Endothelial cell of umbilical vein (primary cell): ENCODE data around the gene CYBC1. TPM values are rescaled to one million over a fixed set of nuclear protein-coding genes. Genes with fewer than 3 reads are reported as not detected.

Source experiments
- BruUV-seq: library from RNA; stranded (reverse); fragments of 400-500 nt; replicated peaks from 2 replicates; lab custom pipeline; 2021; lab: Mats Ljungman, UMichigan
- CTCF ChIA-PET: fragments of 300-600, 350-600 bp; sonication (Branson Sonifier 250); formaldehyde crosslinking; loops from one replicate; lab custom pipeline; 2021; ENCODE audit warnings: antibody characterized with exemption, inconsistent platforms; lab: Charles Lee
- POLR2A ChIA-PET: fragments of 300-600, 350-600 bp; sonication (Branson Sonifier 250); formaldehyde crosslinking; loops from one replicate; lab custom pipeline; 2021; ENCODE audit warnings: antibody characterized with exemption, inconsistent platforms; lab: Charles Lee
- DNase-seq: peaks from one replicate; pipeline ENCODE4 v3.0.0-alpha.2; 2011; ENCODE audit warnings: low read depth, low spot score
- FAIRE-seq: peaks from 2 replicates; lab custom pipeline; 2011; peaks lifted over from hg19 to GRCh38; lab: Jason Lieb, UNC
- H2AFZ ChIP-seq: 2 replicates; pipeline ENCODE4 v1.6.0; 2012; ENCODE audit warnings: low read depth, low read length, control low read depth, inconsistent platforms
- H3K27ac ChIP-seq: 2 replicates; pipeline ENCODE4 v1.5.1; 2011; ENCODE audit warnings: low read depth, mild to moderate bottlenecking, control low read depth, low read length, moderate library complexity; ENCODE audit not compliant: insufficient read depth
- H3K27me3 ChIP-seq, 2 experiments: 2 replicates each; pipeline versions ENCODE4 v1.6.0 to v1.6.1; 2011; ENCODE audit warnings: low read length in 2 of 2, mixed read lengths in 1 of 2; ENCODE audit not compliant: control insufficient read depth in 2 of 2, insufficient read depth in 2 of 2
- H3K36me3 ChIP-seq, 2 experiments: 2 replicates in 1 of 2; 3 replicates in 1 of 2; pipeline ENCODE4 v1.5.1; 2011; ENCODE audit warnings: low read length in 2 of 2, mild to moderate bottlenecking in 1 of 2, moderate library complexity in 1 of 2; ENCODE audit not compliant: control insufficient read depth in 2 of 2, insufficient read depth in 2 of 2; ENCODE audit errors: extremely low read depth in 1 of 2
- H3K4me1 ChIP-seq: 3 replicates; pipeline ENCODE4 v1.5.1; 2011; ENCODE audit warnings: mild to moderate bottlenecking, low read length; ENCODE audit not compliant: control insufficient read depth, insufficient read depth; ENCODE audit errors: extremely low read depth
- H3K4me2 ChIP-seq: 2 replicates; pipeline ENCODE4 v1.6.1; 2011; ENCODE audit warnings: low read length, control low read depth, mixed read lengths; ENCODE audit not compliant: insufficient read depth
- H3K4me3 ChIP-seq, 3 experiments: fragments of 200-600 bp in 1 of 3; sonication (generic), shearing (Covaris generic) in 1 of 3; replicated peaks in 1 of 3; 2 replicates each; pipeline ENCODE4 v1.5.1; 2011 to 2016; ENCODE audit warnings: control low read depth in 3 of 3, low read length in 3 of 3, mild to moderate bottlenecking in 2 of 3, inconsistent platforms in 1 of 3, low read depth in 1 of 3, moderate library complexity in 1 of 3; ENCODE audit not compliant: insufficient read depth in 1 of 3
- H3K79me2 ChIP-seq: 2 replicates; pipeline ENCODE4 v1.6.0; 2012; ENCODE audit warnings: low read length, inconsistent platforms; ENCODE audit not compliant: control insufficient read depth, insufficient read depth
- H3K9ac ChIP-seq: replicated peaks from 2 replicates; pipeline ENCODE3; 2011; ENCODE audit warnings: low read length, control low read depth; ENCODE audit not compliant: insufficient read depth; ENCODE audit errors: extremely low read depth
- H3K9me1 ChIP-seq: replicated peaks from 3 replicates; pipeline ENCODE4 v1.6.0; 2011; ENCODE audit warnings: mild to moderate bottlenecking, low read length; ENCODE audit not compliant: control insufficient read depth, insufficient read depth; ENCODE audit errors: extremely low read depth
- H3K9me3 ChIP-seq: replicated peaks from 2 replicates; pipeline ENCODE4 v1.5.1; 2012; ENCODE audit warnings: low read length, inconsistent platforms; ENCODE audit not compliant: control insufficient read depth, insufficient read depth
- H4K20me1 ChIP-seq: replicated peaks from 2 replicates; pipeline ENCODE3; 2011; ENCODE audit warnings: mild to moderate bottlenecking, low read length; ENCODE audit not compliant: control insufficient read depth, insufficient read depth; ENCODE audit errors: extremely low read depth
- EZH2 ChIP-seq: IDR thresholded peaks from 2 replicates; pipeline ENCODE4 v1.6.1; 2012; ENCODE audit warnings: borderline replicate concordance, low read depth, mild to moderate bottlenecking, moderate library complexity, low read length, inconsistent platforms; ENCODE audit not compliant: severe bottlenecking
- FOS ChIP-seq: IDR thresholded peaks from 2 replicates; pipeline ENCODE4 v1.6.1; 2011; ENCODE audit warnings: mild to moderate bottlenecking, low read length, moderate library complexity, borderline replicate concordance; ENCODE audit not compliant: insufficient read depth
- GATA2 ChIP-seq: IDR thresholded peaks from 2 replicates; pipeline ENCODE4 v1.7.0; 2011; ENCODE audit warnings: low read depth, mild to moderate bottlenecking, moderate library complexity, mixed read lengths, low read length; ENCODE audit not compliant: insufficient read length, insufficient read depth
- JUN ChIP-seq: IDR thresholded peaks from 2 replicates; pipeline ENCODE4 v1.6.1; 2011; ENCODE audit warnings: borderline replicate concordance, low read depth; ENCODE audit not compliant: insufficient read length, insufficient read depth
- MYC ChIP-seq: IDR thresholded peaks from one replicate; pipeline ENCODE4 v1.6.1; 2011; ENCODE audit warnings: mild to moderate bottlenecking, low read depth, low read length
- POLR2A ChIP-seq: IDR thresholded peaks from 2 replicates; pipeline ENCODE4 v1.6.1; 2012; ENCODE audit warnings: low read depth, mild to moderate bottlenecking, control low read depth, low read length
- POLR2AphosphoS5 ChIP-seq: IDR thresholded peaks from 2 replicates; pipeline ENCODE4 v1.6.1; 2012; ENCODE audit warnings: low read depth, mild to moderate bottlenecking, control low read depth, low read length, moderate library complexity; ENCODE audit not compliant: insufficient read depth
- dilution Hi-C: fragments of 300-500 bp; cut with MboI; formaldehyde crosslinking; loops from one replicate; pipeline ENCODE4 v1.15.0; 2019; ENCODE audit warnings: low sequenced_read_pairs; ENCODE audit not compliant: extremely low pct_ligation_motif_present
- intact Hi-C: fragments of 100-400 bp; cut with micrococcal nuclease; formaldehyde crosslinking; loops from one replicate; pipeline ENCODE4 v1.10.0; 2022
- polyA plus RNA-seq, 4 experiments: library from polyadenylated mRNA; depleted of rRNA in 3 of 4; stranded (reverse) in 3 of 4; unstranded in 1 of 4; fragments of >200 nt; gene quantifications; 2 replicates each; pipeline versions ENCODE4 v1.2.1 to v1.2.3, GENCODE V29; 2011 to 2012; ENCODE audit warnings: missing spikeins in 1 of 4
- total RNA-seq: library from RNA; stranded (reverse); gene quantifications from 2 replicates; pipeline ENCODE4 v1.2.3, GENCODE V29; 2021
- TF ChIP-seq, protein P1 (sequence below): IDR thresholded peaks from 2 replicates; pipeline ENCODE4 v1.6.1; 2011; ENCODE audit not compliant: insufficient read depth, insufficient read length
- TF ChIP-seq, protein P2 (sequence below), 2 donors: IDR thresholded peaks; 1 replicate in 1 of 2; 2 replicates in 1 of 2; pipeline ENCODE4 v1.5.1; 2011; ENCODE audit warnings: low read length in 2 of 2, mild to moderate bottlenecking in 2 of 2, moderate library complexity in 2 of 2, control low read depth in 1 of 2, inconsistent platforms in 1 of 2, low read depth in 1 of 2; ENCODE audit not compliant: insufficient read depth in 1 of 2; ENCODE audit errors: extremely low read depth in 1 of 2

Gene CYBC1
- total and polyA plus RNA-seq, 2 donors (not counting 3 experiments of a cell fraction or from before 2014, with no cell fraction given), result 71.8 to 81.5 TPM

DNA sequence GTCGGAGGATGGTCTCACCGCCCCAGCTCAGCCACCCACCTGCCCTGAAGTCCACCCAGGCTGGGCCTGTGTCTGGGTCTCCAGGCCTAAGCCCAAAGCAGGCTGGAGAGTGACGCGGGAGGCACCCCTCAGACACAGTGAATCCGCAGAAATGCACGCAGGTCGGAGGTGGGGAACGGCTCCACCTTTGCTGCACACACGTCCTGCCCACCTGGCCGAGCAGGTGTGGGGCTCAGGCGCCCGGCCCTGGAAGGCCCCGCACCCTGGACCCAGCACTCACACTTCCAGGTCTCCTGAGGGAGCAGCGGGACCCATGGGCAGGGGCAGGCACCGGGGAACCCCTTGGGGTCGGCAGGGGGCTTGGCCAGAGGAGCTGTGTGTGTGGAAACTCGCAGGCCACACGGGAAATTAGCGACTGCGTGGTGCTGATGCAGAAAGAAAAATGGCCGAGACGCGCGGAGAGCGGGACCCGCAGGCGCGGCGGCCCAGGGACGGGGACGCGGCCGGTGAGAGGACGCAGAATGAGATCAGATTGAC is 10.7 kb downstream of the CYBC1 start:
- BruUV-seq, result no TSS peak
- Histone ChIP-seq H3K36me3 (peaks cover 0 to 13% of the 10 kb centered on the region in 2 experiments), H3K9ac (no peak overlapping the region), H3K9me1 (no peaks in the 10 kb centered on the region), H3K4me3 (no peak overlapping the region), H3K27ac (no peak overlapping the region), H2AFZ (no peak overlapping the region), H3K4me1 (no peaks in the 10 kb centered on the region), H3K9me3 (no peaks in the 10 kb centered on the region), H4K20me1 (no peaks in the 10 kb centered on the region), H3K79me2 (no peaks in the 10 kb centered on the region), H3K27me3 (no peaks in the 10 kb centered on the region), H3K4me2 (no peak overlapping the region)
- ChIA-PET CTCF (interaction anchor here (1.2 kb wide), 1 partner anchor 12 kb away, joined by 3 read pairs; no protein-coding TSS in a partner anchor), POLR2A (no interaction called here)
- intact Hi-C loops, result no loop called here
- TF ChIP-seq, protein P1, sequence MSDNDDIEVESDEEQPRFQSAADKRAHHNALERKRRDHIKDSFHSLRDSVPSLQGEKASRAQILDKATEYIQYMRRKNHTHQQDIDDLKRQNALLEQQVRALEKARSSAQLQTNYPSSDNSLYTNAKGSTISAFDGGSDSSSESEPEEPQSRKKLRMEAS, result no peak
- no peak for TF ChIP-seq GATA2
- TF ChIP-seq POLR2AphosphoS5, result no peak
- TF ChIP-seq, protein P2, sequence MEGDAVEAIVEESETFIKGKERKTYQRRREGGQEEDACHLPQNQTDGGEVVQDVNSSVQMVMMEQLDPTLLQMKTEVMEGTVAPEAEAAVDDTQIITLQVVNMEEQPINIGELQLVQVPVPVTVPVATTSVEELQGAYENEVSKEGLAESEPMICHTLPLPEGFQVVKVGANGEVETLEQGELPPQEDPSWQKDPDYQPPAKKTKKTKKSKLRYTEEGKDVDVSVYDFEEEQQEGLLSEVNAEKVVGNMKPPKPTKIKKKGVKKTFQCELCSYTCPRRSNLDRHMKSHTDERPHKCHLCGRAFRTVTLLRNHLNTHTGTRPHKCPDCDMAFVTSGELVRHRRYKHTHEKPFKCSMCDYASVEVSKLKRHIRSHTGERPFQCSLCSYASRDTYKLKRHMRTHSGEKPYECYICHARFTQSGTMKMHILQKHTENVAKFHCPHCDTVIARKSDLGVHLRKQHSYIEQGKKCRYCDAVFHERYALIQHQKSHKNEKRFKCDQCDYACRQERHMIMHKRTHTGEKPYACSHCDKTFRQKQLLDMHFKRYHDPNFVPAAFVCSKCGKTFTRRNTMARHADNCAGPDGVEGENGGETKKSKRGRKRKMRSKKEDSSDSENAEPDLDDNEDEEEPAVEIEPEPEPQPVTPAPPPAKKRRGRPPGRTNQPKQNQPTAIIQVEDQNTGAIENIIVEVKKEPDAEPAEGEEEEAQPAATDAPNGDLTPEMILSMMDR (IDR thresholded peaks at IDR 0.05; ENCODE audit: extremely low read depth in 1 of 2, insufficient read depth in 1 of 2, low read depth in 1 of 2, low read length in 2 of 2), result no peak
- no peak for TF ChIP-seq FOS
- TF ChIP-seq POLR2A, result no peak
- TF ChIP-seq EZH2, result no peak
- TF ChIP-seq MYC, result no peak
- TF ChIP-seq JUN, result no peak
- dilution Hi-C loops, result no loop called here
- DNase-seq, result no peak
- no peak for FAIRE-seq
